Hindlimb muscle (tissue), 1 donor: ENCODE data around the gene SLC38A10. TPM values are rescaled to one million over a fixed set of nuclear protein-coding genes. Genes with fewer than 3 reads are reported as not detected.

Source experiments
- DNase-seq: peaks from one replicate; pipeline ENCODE4 v3.0.0-alpha.2; 2013
- polyA plus RNA-seq: library from polyadenylated mRNA; unstranded; fragments of 120-200 nt; gene quantifications from one replicate; pipeline ENCODE4 v1.2.1, GENCODE V29; 2013; ENCODE audit not compliant: insufficient read length

SLC38A10 gene
- polyA plus RNA-seq, 1 donor: 53.2 TPM

GRCh38 chr17:81330884-81331245, 35.8 kb upstream of the SLC38A10 start:
- no peak for DNase-seq

DNA sequence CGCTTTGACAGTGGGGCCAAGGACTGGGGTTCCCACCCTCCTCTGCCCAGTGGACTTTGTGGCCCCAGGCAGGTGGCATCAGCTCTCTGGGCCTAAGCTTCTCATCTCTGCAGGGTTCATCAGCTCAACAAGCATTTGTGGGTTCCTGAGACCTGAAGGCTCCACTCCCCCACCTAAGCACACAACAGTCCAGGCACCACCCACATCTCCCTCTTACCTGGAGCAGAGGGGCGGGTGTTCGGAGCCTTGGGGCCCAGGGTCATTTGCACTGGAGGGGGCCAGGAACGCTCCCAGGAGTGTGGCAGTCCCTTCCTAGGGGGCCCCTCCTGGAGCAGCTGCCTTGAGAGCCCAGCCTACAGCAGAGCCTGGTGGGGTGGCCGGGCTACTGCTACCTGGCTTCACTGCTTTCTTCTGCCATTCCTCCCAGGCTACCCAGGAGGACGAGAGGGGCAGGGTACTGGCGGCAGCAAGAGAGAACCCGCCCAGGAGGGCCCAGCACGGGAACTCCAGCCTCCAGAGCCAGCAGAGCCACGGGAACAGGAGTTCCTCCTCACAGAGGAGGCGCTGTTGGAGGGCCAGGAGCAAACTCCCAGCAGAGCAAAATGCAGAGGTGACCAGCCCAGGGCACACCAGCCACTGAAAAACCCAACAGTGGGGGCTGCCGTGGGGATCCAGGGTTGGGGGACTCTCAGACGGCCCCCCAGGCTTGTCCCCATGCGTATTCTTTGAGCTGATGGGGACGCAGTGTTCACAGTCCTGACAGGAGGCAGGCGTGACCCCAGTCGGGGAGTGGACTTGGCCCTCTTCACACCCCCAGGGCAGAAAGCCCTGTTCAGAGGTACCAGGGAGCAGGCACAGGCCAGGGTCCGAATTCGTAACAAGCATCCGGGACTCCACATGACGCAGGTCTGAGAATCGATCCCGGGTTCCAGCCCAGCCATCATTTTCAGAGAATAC, 35.1 kb upstream of the SLC38A10 start:
- DNase-seq: no peak

- peak; percentile 68 for DNase-seq
Observed at GRCh38 chr17:81328978-81329926, 34.1 kb upstream of the SLC38A10 start.

GRCh38 chr17:81328489-81328888, 33.4 kb upstream of the SLC38A10 start:
- no peak for DNase-seq

- DNase-seq: no peak
Observed at GRCh38 chr17:81325714-81326358, 30.7 kb upstream of the SLC38A10 start.

GRCh38 chr17:81324851-81325713, 30.0 kb upstream of the SLC38A10 start:
- DNase-seq: no peak

GRCh38 chr17:81324177-81324850, 29.2 kb upstream of the SLC38A10 start:
- DNase-seq: no peak

DNA sequence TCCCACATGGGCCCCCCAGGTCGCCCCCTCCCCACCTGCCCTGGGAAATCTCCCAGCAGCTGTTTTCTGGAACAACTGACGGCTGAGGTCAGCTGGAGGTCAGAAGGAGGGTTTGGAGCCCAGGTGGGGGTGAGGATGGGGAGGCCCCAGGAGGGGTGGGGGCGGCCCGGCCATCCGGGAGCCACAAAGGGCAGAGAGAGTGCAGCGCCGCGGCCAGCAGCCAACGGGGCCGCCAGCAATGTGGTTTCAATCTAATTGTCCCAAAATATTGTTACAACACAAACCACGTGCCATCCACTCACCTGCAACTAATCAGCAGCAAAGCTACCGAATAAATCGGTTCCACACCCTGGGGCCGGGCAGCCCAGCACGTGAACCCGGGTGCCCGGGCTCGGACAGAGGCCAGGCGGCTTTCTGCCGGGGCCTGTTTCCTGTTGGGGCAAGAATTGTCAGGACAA, 28.3 kb upstream of the SLC38A10 start:
- DNase-seq: no peak

- no peak for DNase-seq
Observed at GRCh38 chr17:81323083-81323369, 27.9 kb upstream of the SLC38A10 start.

DNA sequence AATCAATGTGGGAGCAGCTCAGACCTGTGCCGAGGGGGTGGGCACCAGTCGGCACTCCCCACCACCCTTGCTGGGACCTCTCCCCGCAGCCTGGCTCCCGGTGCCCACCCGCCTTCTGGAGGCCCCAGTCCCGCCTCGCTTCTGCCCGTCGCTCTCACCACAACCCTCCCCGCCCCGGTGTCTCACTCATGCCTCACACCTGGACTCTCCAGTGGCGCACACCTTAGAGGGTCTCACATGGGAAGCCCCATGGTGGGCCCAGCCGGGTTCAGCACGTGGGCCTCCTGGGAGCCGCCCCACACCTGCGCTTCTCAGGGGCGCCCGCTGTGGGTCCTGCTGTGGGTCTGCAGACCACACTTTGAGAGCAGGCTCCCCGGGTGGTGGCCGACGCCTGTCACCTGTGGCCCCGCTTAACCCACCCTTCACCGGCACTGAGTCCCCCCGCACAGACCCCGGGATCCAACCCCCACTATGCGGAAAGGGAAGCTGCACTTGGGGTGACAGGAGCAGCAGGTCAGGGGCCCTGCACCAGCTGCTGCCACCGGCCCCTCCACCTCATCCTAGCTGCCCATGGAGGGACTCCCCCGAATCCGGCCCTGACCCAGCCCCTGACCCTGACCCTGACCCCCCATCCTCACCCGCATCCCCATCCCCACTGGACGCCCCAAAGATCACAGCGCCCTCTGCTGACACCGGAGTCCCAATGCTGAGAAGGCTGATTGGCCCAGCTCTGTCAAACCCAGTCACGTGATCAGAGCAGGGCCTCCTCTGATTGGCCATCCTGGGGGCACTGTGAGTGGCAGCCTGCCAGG, 27.4 kb upstream of the SLC38A10 start:
- DNase-seq: no peak

- DNase-seq: no peak
Observed at GRCh38 chr17:81317961-81318605, 23.0 kb upstream of the SLC38A10 start.

GRCh38 chr17:81317530-81317821, 22.4 kb upstream of the SLC38A10 start:
- DNase-seq: no peak

DNA sequence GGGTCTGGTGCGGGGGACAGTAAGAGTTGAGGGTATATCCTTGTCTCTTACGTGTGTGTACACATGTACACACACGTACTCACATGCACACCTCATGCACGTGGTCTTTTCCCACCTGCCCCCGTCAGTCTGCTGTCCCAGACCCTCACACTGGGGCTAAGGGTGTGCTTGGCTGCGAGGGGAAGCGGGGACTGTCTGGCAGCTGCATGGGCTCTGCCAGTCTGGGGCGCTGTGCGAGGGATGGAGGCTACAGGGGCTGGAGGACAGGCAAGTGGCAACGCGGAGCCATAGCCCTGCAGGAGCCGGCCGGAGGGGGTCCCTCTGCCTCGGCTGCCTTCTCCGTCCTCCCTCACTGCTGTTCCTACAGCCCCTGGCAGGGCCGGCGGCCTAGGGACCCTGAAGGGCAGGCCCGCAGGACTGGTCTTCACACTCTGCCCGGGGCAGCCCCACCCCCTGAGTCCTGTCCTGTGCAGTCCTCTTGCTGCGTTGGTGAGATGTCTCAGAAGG, 20.8 kb upstream of the SLC38A10 start:
- no peak for DNase-seq

- no peak for DNase-seq
Observed at GRCh38 chr17:81315129-81315884, 20.2 kb upstream of the SLC38A10 start.

GRCh38 chr17:81314398-81315081, 19.4 kb upstream of the SLC38A10 start:
- no peak for DNase-seq

DNA sequence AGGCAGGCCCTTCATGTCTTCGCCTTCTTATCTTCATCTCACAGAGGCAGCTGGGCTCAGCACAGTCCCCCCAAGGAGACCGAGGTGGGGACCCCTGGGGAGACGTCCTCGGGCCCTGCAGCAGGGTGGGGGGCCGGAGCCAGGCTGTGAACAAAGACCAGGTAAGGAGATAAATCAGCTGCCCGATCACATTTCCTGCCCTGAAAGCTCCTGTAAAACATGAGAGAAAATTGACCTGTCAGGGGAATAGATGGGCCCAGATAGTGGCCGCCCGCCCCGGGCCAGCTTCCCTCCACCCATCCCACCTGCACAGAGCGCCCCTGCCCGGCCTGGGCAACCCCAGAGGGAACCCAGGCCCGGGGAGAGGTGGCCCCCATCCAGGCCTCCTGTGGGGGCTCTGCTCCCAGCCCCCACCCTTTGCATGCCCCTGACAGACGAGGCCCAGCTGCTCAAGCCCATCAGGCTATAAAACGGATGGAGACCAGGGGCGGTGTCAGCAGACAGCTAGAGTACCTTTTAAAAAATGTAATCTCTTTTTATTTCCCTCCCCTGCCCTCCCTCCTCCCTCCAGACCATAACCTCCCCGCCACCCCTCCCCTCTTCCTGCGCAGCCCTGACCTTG, 18.8 kb upstream of the SLC38A10 start:
- DNase-seq: no peak

DNA sequence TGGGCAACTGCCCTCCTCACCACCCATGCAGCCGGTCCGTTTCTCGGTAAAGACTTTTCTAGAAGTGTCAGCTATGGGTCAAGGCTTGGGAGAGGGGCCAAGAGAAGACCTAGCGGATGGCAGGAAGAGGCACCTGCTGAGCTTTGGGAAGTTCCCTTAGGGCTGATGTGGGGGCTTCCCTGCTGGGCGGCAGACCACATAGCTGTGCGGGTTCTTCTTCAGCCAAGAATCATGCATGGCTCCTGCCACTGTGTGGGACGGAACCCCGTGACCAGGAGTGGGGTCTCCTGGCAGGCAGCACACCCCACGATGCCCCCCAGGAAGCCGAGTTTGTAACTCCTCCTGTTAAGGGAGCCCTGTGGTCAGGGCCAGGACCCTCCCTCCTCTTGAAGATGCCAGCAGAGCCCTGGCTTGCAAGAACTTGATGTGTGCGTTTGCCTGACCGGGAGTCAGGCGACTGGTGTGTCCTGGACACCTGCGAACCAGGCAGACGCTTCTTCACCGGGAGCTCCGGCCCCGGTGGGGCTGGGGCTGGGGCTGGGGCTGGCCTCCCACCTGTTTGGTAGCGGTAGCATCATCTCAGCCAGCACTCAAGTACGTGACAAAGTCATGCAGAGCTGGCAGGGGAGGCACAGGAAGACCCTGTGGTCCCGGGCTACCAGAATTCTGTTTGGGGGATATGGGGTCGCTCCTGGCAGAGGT, 17.7 kb upstream of the SLC38A10 start:
- no peak for DNase-seq
